HG03280 (cell line): ENCODE measurements around the gene MLLT3.

Experiments
- ATAC-seq: cut with Tn5 transposase; IDR thresholded peaks from one replicate; pipeline ENCODE4 v1.9.1; 2021; ENCODE audit warnings: mild to moderate bottlenecking, moderate library complexity; ENCODE audit not compliant: unreplicated experiment

MLLT3 gene

DNA sequence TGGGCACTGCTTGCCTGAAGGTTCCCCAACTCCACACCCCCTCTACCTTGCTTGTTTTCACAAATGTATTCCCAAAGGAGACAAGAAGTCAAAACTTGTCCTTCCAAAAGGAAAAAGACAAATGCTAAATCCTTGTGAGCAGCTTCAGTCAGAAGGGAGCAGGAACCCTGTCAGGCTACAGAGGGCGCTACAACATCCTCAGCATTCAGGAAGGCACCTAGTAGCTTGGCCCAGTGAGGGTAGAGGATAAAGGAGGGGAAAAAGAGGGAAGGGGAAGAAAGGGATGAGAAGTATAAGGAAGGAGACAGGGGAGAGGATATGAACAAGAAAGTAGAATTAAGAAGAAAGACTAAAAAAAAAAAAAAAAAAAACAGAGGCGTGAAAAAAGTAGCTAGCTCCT is 97.5 kb downstream of the MLLT3 start:
- ATAC-seq = no peak

DNA sequence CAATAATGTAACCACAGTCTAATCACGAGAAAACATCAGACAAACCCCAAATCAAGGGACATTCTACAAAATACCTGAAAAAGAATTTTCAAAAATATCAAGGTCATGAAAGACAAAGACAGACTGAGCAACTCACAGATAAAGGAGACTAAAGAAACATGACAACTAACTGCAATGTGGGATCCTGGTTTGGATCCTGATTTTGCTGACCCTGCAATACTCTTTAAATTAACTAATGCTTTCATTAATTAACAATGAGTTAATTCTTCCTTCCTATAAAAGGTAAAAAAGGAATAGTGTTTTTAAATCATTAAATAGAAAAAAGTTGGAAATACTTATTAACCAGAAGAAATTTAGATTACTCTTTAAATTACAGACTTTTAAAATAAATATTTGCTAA is 103.6 kb downstream of the MLLT3 start:
- no peak for ATAC-seq

DNA sequence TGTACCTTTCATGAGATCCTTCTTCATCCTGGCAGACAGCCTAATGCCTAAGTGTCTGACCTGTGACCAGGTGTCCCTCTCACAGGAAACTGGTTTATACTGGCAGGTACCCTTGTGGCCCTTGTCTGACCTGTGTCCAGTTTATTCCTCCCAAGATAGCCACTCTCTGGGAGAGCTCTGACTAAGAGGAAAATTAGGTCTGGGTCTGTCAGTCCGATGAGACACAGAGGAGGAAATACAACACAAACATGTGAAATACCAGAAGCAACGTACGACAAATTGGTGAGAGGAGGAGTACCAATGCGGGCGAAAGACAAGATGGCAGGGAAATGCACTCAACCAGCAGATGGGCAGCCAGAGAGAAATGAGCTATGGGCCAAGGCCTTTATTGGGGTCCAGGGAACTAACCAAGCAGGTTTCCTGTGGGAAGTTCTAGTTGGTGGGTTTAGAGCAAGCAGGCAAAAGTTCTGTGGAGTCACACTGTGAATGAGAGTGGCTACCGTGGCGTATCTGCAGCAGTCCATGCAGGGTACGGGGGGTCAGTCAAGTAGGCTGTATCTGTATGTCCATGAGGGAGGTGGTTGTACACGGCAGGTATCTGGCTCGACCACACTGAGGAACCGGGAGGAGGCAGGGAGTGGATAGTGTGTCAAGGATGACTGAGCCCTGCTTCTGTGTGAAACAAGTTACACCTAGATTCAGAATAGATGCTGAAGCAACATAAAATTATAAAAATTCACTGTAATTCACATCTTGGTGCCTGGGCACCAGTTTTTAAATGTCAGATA is 109.0 kb downstream of the MLLT3 start:
- ATAC-seq = no peak

DNA sequence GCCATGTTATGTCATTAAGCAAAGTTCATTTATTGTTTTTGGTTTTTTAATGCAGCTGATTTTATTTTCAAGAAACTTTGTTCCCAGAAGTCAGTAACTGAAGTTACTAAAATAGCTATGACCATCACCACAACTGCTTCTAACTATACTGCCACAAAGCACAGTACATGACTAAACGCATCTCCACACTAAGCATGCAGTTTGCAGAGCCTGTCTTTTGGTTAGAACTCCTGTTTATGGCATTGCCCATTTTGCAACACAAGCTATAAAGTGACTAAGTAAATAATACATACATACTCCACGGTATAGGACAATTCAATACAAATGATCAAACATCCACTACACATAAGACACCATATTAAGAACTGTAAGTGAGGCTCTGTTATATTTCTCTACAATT is 109.7 kb downstream of the MLLT3 start:
- ATAC-seq = no peak

DNA sequence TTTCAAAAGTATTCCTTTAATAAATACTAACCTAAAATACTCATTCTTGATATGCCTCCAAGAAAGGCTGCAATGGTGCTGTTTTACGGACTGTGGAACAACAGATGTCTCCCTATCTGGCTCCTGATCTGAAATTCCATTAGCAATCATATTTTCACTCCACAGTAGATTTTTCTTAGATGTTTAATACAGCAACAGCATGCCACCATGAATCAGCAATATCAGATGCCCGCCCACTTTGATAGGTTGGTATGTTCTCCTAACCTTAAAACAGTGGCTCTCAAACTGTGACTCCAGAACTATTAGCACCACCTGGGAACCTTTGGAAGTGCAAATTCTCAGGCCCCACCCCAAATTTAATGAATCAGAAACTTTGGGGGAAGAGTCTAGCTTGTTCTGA is 110.2 kb downstream of the MLLT3 start:
- ATAC-seq = no peak

DNA sequence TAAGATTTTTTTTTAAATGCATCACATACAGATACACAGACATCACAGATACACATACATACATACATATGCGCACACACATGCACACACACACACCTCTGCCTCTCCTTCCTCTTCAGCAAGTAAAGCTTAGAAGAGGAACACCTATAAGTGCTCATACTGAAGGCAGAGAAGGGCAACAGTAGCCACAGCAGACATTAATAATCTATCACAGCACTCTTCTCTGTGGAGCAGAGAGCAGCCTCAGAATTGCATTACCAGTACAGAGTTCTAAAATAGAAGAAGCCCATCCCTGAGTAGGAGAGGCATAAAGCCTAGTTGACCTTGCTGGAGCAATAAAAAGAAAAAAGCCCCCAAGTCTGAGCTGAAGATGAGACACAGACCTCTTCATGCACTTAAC is 110.6 kb downstream of the MLLT3 start:
- no peak for ATAC-seq

DNA sequence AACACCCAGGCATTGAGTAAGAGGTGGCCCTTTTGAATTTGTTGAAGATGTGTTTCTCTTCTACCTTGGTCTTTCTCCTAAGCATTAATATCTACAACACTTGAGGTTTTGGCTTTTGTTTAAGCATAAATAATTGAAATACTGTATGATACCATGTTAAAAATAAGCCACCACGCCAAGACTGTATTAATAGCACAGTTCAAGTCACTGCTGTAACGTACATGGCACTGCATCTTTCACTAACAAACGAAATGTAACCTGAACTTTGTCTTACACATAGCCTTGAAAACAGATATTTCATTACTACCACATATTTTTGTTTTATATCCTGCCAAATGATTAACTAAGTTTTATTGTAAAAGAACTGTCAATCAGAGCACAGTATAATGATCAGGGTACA is 112.8 kb downstream of the MLLT3 start:
- no peak for ATAC-seq

DNA sequence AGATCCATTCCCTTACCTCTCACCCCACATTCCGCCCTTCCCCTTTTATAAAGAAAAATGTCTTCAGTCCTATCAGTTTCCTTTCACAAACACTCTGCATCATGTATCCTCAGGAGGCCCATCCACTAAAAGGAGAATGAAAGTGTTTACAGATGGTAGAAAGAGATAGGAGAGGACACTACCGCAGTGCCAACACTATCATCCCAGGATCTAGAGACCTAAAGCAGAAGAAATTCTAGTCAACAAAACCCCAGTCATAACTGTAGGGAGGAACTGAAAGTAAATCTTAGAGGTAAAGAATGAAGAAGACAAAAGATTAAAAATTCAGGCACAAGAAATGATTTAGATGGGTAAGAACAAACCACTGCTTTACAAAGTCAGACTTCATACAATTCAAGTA is 114.1 kb downstream of the MLLT3 start:
- ATAC-seq = peak; percentile 60

DNA sequence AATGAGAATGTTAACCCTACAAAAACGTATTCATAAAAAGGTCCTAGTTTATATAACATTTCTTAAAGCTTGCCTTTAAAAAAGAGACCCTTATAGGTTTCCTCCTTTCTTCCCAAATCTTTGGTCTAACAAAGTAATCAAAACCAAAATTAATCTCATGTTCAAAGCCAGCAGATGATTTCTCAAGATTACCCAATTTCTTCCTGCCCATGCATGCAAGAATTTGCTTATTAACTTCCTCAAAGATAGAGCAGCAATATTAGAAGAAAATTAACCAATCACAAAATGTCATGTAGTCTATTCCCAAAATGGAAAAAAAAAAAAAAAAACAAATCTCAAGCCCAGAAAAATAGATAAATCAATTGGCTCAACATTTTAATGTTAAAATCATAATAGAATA is 114.9 kb downstream of the MLLT3 start:
- no peak for ATAC-seq

DNA sequence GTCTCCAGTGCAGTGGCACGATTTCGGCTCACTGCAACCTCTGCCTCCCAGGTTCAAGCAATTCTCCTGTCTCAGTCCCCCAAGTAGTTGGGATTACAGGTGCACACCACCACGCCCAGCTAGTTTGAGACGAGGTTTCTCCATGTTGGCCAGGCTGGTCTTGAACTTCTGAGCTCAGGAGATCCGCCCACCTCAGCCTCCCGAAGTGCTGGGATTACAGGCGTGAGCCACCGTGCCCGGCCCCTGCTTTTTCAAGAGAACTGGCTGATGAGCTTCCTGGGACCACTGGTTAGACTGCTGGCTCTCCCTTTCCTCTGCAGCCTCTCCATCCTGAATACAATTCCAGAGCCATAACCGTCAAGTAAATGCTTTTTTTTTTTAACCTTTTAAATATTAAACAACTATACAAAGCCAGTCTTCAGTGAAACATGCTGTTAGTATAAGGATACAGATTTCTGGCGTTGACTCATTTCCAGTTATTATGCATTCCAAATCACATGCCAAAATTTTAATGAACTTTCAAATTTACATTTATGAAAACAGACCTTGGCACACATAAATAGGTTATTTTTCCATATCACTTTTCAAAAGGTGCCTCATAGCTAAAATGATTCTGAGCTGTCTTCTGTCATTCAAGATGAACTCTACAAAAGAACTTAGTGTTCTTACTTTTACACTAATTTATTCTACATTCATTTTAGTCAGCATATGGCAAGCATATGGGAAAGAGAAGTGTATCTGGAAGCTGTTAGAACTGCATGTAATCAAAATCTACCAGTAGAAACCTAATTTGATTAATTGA is 116.0 kb downstream of the MLLT3 start:
- ATAC-seq = no peak

DNA sequence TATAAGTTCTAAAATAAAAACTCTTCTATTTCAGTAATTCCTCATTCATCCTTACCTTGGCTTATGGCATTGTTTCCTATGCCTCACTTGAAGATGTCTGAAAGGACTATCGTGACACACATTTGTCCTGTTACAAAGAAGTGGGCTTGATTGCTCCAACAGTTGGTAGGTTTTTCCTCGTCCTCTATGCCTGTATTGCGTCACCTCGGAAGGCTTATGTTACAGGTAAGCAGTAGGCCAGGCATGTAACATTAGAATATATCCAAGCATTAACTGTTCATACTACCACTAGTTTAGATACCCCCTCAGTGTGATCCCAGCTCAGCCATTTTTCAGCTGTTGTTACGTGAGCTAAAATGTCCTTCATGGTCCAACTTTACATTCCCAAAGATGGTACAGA is 116.7 kb downstream of the MLLT3 start:
- no peak for ATAC-seq

DNA sequence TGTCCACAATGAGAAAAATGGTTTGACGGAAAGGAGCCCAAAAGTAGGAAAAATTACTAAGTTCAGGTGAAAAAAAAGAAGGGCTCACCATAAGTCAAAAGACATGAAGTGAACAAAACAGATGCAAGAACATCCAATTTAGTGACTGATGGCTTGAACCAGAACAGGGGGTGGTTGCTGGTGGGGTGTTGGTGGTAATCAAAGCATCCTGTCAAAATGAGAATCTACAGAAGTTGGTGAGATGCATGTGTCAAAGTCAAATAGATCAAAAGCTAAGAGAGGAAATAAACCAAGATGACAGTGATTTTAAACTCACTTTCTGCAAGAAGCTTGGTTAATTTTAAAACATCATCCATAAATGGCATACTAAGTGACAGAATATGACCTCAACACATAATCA is 117.4 kb downstream of the MLLT3 start:
- no peak for ATAC-seq

DNA sequence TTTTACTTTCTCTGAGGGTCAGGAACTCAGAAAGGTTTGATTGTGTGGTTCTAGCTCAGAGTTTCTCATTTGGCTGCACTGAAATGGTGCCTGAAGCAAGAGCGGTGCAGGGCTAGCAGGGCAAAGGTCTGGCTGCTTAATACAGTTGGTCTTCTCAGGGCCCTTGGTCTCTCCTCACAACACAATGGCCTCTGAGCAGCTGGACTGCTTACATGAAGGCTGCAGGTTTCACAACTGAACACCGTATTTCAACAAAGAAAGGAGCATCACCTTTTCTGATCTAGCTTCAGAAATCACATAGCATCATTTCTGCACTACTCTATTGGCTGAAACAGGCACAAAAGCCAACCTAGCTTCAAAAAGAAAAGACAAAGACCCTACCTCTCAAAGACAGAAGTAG is 122.2 kb downstream of the MLLT3 start:
- no peak for ATAC-seq

DNA sequence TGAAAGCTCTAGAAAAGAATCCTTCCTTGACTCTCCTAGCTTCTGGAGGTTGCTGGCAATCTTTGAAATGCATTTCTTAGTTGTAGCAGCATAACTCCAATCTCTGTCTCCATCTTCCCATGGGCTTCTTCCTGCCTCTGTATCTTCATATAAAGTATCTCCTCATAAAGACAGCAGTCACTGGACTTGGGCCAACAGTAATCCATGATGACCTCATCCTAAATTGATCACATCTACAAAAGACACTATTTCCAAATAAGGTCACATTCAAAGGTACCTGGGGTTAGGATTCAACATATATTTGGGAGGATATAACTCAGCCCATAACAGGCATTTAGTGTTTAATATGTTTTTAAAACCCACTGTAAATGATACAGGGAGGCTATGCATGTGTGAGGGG is 123.3 kb downstream of the MLLT3 start:
- ATAC-seq = no peak

DNA sequence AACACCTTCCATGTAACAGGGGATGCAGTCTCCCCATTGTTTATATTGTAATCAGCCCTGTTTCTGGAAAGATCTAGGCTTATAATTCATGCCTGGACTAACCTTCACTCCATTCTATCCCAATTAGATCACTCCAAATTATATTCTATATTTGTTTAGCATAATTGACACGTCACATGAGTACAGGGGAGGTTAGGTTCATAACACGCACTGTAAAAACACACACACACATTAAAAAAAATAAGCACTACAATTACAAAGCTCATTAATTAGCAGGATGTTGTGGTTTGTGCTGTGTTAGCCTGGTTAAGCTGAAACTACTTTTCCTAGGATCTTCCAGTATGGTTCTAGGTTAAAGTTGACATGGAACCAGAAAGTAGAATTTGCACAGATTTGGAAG is 126.0 kb downstream of the MLLT3 start:
- ATAC-seq = no peak

DNA sequence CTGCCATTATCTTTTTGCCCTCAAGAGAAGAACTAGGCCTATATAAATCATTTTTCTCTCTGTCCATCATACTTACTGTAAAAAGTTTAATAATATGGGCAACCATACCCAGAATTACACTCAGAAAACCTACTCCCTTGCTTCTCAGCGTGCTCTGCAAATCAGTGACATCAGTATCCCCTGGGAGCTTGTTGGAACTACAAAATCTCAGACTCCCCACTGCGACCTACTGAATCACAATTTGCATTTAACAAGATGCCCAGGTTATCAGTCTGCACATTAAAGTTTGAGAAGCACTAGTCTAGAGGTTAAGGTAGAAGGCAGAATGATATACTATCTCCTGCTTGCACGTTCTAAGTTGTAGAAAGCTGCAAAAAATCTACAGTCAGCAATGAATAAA is 127.2 kb downstream of the MLLT3 start:
- no peak for ATAC-seq

DNA sequence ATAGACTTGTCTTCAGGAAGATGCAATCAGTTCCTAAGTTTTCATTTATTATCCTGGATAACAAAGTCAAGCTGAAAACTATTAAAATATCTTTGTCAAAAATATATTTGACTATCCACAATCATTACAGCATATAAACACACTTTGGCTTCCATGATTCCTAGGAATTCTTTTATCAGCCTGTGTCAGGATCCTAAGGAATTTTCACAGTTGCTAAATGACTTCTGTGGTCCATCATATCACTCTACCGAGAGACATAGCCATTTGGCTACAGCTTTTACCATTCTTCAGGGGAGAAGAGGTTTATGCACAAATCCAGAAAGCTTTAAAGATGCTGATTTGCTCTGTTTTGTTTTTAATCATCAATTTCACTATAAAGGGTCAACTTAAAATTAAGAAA is 128.3 kb downstream of the MLLT3 start:
- no peak for ATAC-seq

DNA sequence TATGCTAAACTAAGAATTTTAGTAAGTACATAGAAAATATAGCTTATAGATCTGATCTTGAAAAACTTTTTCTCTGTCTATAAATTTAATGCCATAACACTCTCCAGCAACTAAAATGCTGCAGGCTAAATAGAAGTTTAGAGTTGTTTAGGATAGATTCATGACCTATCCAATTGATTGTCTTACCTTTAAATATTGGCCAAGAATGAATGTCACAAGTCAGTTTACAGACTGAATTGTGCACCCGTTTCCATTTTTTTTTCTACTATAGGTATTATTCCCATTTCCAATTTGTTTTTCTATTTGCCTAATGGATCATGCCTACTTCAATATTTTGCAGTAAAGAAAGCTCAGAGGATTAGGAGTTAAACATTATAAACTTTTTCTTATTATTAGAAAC is 129.5 kb downstream of the MLLT3 start:
- no peak for ATAC-seq

DNA sequence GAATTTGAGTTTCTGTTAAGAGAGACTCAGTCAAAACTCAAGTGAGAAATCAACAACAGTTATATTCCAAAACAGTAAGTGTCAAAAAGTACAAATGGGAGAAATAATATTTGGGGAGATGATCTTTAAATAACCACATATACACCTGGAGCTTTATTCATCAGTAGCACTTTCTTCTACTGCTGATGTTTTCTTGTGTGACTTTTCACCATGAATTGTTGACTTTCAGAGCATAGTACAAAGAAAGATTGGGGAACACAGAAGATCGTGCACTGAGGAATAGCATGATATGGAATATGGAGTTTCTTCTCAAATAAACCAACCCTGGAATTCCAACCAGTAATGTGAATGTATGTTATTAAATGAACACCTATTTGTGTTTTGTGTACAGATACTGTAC is 130.7 kb downstream of the MLLT3 start:
- no peak for ATAC-seq

DNA sequence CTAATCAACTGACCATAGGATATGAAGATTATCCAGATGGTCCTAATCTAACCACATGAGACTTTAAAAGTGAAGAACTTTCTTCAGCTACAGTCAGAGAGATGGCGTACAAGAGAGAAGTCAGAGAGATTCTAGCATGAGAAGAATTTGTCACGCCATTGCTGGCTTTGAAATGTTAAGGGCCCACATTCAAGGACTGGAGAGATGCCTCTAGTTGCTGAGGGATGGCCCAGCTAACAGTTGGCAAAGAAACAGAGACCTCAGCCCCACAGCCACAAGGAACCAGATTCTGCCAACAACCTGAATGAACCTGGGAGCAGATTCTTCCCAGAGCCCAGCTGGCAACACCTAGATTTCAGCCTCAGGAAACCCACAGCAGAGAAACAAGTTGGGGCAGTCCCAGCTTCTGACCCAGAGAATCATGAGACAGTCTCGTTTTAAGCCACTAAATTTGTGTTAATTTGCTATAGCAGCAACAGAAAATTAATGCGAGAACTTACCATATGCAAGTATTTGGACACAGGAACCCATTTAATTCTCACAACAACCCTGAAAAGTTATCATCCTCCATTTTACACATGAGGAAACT is 132.0 kb downstream of the MLLT3 start:
- ATAC-seq = no peak

DNA sequence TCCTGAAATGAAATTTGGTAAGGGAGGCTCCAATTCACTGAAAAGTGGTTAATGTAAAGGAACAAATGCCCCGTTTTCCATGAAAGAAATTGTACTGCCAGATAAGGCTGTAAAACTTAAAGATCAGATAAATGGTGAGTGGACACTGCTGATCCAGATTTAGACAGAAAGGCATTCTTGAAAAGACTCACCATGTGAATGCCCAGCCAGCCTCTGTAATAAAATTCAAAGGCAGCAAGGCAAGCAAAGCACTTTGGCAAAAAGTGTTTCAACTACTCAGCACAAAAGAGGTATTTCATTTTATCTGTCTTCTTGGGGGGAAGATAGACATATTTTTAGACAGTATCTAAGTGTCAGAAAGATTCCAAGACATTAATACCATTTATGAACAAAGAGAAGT is 133.6 kb downstream of the MLLT3 start:
- no peak for ATAC-seq

DNA sequence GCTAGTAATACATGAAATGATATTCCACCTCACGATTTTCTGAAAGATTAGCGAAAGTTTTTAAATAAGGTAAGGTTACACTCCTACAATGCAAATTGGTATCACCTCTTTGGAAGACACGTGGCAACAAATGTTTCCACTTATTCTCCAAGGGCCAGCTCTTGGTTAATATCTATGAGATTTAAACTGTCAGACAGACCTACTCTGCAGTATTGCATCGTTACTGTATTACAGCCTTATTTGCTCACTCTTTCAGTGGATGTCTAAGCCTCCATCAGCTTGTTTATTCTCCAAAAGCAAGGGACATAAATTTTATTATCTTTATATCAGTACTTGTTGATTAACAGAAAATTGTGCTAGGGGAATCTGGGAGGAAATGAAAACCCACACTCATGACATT is 135.7 kb downstream of the MLLT3 start:
- no peak for ATAC-seq
